Activated CD8-positive, alpha-beta memory T cell treated with anti-CD3 and anti-CD28 coated beads, Interleukin-2, amount 50 U/mL, for 24 hours (primary cell): ENCODE measurements around the gene OR6F1.
"Not testable (repeated sequence)": the region's sequence is repeated elsewhere in the genome, so short reads cannot be mapped to it uniquely, and the experiment has no call there.

ENCODE experiments used
- DNase-seq: peaks from one replicate; pipeline ENCODE4 v3.0.0-alpha.2; 2020; ENCODE audit errors: extremely low read depth

Gene OR6F1

DNA sequence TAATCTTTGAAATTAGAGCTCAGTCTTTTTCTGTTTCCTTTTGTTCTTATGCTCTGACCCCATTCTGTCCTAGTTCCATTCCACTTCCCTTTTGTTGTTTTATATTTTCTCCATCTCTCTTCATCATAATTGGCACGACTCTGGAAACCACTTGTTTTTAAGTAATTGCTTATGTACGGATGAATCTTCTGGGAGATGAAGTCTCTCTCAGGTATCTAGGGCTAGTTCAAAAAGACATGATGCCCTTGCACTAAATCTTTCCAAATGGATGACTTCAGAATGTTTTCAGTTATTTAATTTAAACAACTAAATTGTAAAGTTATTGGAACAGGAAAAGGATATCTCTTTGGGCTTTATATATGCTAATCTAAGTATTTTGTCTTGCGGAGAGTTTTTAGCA, at the start of gene OR6F1:
Gene OR6F1, minus strand, starts transcription at position 101 of the 400 bp plus-strand sequence. CDS start 3,891 bp downstream, outside the sequence.
- no peak for DNase-seq

- no peak for DNase-seq
These were observed 44.0 kb upstream of the OR6F1 start, which contains the start of gene OR1C1 for GRCh38 chr1:247760456-247760855. OR1C1 (minus strand) TSS chr1:247760556; CDS start chr1:247758406, 2,150 bp downstream.

DNA sequence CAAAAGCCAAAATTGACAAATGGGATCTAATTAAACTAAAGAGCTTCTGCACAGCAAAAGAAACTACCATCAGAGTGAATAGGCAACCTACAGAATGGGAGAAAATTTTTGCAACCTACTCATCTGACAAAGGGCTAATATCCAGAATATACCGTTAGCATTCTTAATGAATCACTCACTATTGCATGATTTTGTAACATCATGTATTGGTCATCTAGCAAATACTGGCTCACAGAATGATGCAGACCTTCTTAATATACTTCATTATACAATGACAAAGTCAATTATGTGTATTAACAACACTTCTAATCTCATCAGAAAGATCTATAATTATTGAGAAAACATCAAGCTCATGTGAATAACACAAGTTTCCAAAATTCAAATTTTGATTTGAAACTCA, 37.9 kb upstream of the OR6F1 start:
- DNase-seq, result not testable (repeated sequence)

GRCh38 chr1:247749870-247750269, 33.4 kb upstream of the OR6F1 start:
- DNase-seq, result no peak

DNA sequence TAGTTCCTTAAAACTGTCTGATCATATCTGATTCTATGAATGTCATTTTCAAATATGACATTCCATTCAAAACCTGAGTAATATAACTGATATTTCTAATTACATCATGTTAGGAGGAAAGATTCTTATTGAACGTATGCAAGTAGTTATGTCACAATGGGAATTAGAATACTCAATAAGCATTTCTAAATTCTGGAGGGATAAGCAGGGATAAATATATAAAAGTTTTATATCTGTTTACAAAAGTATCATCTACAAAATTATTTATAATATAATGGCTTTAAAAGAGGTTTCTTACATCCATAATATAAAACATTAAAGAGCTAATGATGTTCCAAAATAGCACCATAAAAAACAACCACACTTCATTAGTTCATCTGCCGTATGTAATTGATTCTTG, 31.6 kb upstream of the OR6F1 start, which contains the start of gene OR14A2:
Gene OR14A2, minus strand, starts transcription at position 101 of the 400 bp plus-strand sequence.
- no peak for DNase-seq

GRCh38 chr1:247747616-247748015, 31.2 kb upstream of the OR6F1 start:
- no peak for DNase-seq

DNA sequence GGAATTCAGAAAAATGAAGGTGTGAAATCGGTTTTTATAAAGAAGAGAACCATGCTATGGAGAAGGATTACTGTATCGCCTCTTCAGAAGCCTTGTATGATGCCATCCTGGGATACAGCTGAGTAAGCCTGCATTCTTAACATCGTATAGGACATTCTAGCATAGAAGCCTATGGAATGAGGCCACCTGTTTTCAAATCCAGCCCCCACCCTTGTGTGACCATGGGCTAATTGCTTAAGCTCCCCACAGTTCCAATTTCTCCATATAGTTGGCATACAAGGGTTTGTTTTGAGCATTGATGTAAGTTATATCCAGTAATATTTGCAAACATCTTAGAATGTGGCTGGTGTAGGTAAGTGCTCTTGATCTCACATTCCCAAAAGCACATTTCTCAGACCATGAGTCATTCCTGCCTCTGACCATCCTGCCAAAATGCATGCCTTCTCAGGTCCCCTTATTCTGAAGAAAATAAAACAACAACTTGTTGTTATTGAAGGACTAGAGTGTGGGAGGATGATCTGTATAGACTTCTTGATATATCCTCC, 30.0 kb upstream of the OR6F1 start:
- no peak for DNase-seq

DNA sequence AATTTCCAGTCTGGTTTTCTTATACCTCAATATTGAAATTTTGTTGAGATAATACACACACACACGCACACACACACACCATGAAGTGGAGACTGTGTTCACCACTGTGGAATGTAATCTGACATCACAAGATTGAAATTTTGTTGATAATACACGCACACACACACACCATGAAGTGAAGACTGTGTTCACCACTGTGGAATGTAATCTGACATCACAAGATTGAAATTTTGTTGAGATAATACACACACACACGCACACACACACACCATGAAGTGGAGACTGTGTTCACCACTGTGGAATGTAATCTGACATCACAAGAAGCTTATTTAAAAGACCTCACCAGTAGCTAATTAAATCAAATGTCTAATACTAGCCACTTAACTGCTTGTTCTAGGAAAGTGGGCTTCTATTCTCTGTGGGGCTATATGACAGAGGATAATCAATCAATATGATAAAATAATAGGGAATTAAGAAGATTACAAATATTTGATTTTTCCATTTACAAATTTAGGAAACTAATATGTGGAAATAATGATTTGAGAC, 25.8 kb upstream of the OR6F1 start:
- not testable (repeated sequence) for DNase-seq

- DNase-seq, result no peak
These were observed 25.3 kb upstream of the OR6F1 start for GRCh38 chr1:247741756-247742155.

- no peak for DNase-seq
These were observed 24.3 kb upstream of the OR6F1 start for GRCh38 chr1:247740721-247741120.

- no peak for DNase-seq
These were observed 21.9 kb upstream of the OR6F1 start, which contains the start of gene OR14K1 for GRCh38 chr1:247738315-247738714. OR14K1 (plus strand) TSS chr1:247738615; CDS start chr1:247738615, 0 bp downstream.

DNA sequence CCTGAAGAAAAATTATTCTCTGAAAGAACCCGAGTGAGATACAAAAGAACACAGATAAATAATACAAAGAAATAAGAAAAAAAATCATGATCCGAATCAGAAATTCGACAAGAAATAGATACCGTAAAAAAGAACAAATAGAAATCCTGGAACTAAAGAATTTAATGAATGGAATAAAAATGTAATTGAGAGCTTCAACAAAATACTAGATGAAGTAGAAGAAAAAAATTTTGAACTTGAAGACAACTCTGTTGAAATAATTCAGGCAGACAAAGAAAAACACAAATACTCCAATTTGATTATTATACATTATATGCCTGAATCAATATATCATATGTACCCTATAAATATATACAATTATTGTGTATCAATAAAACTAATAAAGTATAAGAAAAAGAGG, 4.8 kb upstream of the OR6F1 start:
- DNase-seq, result no peak

GRCh38 chr1:247713753-247714152, 2.7 kb downstream of the OR6F1 start:
- DNase-seq, result no peak

DNA sequence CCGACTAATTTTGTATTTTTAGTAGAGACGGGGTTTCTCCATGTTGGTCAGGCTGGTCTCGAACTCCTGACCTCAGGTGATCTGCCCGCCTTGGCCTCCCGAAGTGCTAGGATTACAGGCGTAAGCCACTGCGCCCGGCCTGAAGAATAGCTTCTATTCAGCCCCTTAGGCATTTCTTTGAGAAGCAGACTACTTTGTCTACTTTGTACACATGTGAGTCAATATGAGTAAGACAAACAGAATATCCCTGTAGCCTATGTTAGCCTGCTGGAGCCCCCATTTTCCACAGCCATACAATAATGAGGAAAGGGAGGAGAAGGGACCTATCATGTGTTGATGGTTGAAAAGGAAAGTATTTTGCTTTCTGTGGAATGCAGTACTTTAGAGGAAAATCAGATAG, 5.8 kb downstream of the OR6F1 start:
- not testable (repeated sequence) for DNase-seq

GRCh38 chr1:247701338-247701737, 15.1 kb downstream of the OR6F1 start:
- DNase-seq, result no peak

DNA sequence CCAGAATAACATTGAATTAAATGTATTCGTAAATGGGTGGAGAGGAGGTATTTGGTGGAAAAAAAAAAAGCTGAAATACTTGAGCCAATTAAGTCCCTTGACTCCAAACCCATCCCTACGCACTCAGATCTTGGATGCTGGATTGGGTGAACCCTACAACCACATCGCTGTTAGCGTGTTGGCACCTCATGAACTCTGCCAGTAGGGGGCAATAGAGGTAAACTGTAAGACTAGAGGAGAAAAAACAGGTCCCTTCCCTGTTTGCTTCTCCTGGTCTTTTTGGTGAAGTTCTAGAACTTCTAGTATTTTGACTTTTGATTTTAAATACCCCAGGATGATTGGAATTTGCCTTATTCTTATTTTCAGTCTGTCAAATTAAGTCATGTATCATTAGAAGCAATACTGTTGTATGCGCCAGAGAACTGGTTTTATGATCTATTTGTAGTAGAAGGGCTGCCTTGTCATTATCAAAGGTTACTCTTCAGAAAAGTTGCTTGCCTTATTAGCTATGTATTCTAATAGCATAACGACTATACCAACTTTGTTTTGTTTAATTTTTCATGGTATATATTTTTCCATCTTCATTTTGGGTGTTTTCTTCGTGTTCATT, 35.1 kb downstream of the OR6F1 start:
- peak; percentile 1 for DNase-seq

DNA sequence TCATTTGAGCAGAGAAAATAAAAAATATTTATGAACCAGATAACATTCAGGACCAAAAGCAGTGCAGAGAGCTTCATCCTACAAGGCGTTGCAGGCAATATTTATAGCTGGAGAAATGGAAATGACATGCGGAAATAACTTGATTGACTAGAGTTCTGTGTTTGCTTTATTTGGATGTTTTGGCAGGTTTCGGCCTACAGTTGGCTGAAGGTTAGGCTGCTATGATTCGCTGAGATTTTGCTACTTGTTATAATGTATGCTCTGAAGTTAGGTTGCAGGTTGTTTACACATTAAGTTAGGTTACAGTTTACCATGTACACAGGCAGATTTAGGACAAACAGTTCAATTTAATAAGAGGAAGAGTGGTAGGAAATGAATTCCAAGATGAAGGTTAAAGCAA, 36.3 kb downstream of the OR6F1 start:
- no peak for DNase-seq

GRCh38 chr1:247679639-247680038, 36.8 kb downstream of the OR6F1 start, which contains the start of gene OR13G1:
OR13G1 (minus strand) TSS chr1:247679739; CDS start chr1:247673041, 6,698 bp downstream.
- DNase-seq, result no peak

DNA sequence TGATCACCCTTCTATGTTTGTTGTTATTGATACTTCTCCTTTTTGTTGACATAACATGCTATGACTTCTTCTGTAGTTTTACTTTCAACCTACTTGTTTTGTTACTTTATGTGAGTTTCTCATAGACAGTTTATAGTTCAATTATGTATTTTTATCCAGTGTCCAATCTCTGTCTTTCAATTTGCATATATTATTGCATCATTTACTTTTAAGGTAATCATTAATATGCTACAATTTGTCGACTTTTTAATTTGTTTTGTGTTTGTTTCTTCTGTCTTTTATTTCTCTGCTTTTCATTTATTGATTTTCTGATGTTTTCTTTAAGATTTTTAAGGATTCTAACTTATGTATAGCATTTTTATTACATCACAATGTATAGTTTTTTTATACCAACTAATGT, 47.2 kb downstream of the OR6F1 start:
- no peak for DNase-seq
